CD14-positive monocyte (primary cell): ENCODE results near the gene COLEC11. TPM values are rescaled to one million over a fixed set of nuclear protein-coding genes. Genes with fewer than 3 reads are reported as not detected.

Source experiments
- DNase-seq, 3 donors: peaks; one replicate each; pipeline ENCODE4 v3.0.0-alpha.2; 2011 to 2022
- H2AFZ ChIP-seq: 2 replicates; pipeline ENCODE4 v1.6.0; 2012; ENCODE audit warnings: mild to moderate bottlenecking, low read depth, low read length, inconsistent platforms; ENCODE audit not compliant: insufficient read depth, poor library complexity, severe bottlenecking
- H3K27ac ChIP-seq, 2 donors: 1 replicate in 1 of 2; 2 replicates in 1 of 2; pipeline ENCODE4 v1.5.1; 2012 to 2013; ENCODE audit warnings: low read length in 2 of 2, control low read depth in 1 of 2, inconsistent platforms in 1 of 2, low read depth in 1 of 2, mild to moderate bottlenecking in 1 of 2
- H3K27me3 ChIP-seq, 2 donors: one replicate each; pipeline versions ENCODE4 v1.6.0 to v1.6.1; 2011 to 2013; ENCODE audit warnings: low read length in 2 of 2; ENCODE audit not compliant: control insufficient read depth in 2 of 2, insufficient read depth in 2 of 2
- H3K36me3 ChIP-seq, 2 donors: replicated peaks in 1 of 2; 1 replicate in 1 of 2; 2 replicates in 1 of 2; pipeline versions ENCODE4 v1.5.1 to v1.6.1; 2012 to 2013; ENCODE audit warnings: low read length in 2 of 2, control low read depth in 1 of 2, inconsistent platforms in 1 of 2, mild to moderate bottlenecking in 1 of 2; ENCODE audit not compliant: insufficient read depth in 2 of 2, control insufficient read depth in 1 of 2
- H3K4me1 ChIP-seq, 2 donors: 1 replicate in 1 of 2; 2 replicates in 1 of 2; pipeline versions ENCODE4 v1.5.1 to v1.6.1; 2012 to 2013; ENCODE audit warnings: low read length in 2 of 2, control low read depth in 1 of 2, inconsistent platforms in 1 of 2, mild to moderate bottlenecking in 1 of 2, moderate library complexity in 1 of 2; ENCODE audit not compliant: insufficient read depth in 2 of 2, control insufficient read depth in 1 of 2
- H3K4me2 ChIP-seq: replicated peaks from 2 replicates; pipeline ENCODE3; 2012; ENCODE audit warnings: low read length, moderate library complexity, mild to moderate bottlenecking; ENCODE audit not compliant: poor library complexity, severe bottlenecking; ENCODE audit errors: extremely low read depth
- H3K4me3 ChIP-seq, 3 experiments: fragments of 200-600 bp in 1 of 3; sonication (generic) in 1 of 3; replicated peaks in 1 of 3; 1 replicate in 2 of 3; 2 replicates in 1 of 3; pipeline ENCODE4 v1.5.1; 2011 to 2013; ENCODE audit warnings: low read length in 3 of 3, mild to moderate bottlenecking in 3 of 3, control low read depth in 2 of 3, low read depth in 2 of 3, inconsistent platforms in 1 of 3, moderate library complexity in 1 of 3
- H3K79me2 ChIP-seq: 2 replicates; pipeline ENCODE4 v1.6.0; 2012; ENCODE audit warnings: mild to moderate bottlenecking, control low read depth, inconsistent platforms, low read length, moderate library complexity; ENCODE audit not compliant: insufficient read depth
- H3K9ac ChIP-seq: 2 replicates; pipeline ENCODE4 v1.6.0; 2017; ENCODE audit warnings: low read length, mild to moderate bottlenecking; ENCODE audit not compliant: insufficient read depth, poor library complexity, severe bottlenecking
- H3K9me3 ChIP-seq, 2 donors: replicated peaks in 1 of 2; 1 replicate in 1 of 2; 2 replicates in 1 of 2; pipeline versions ENCODE4 v1.5.1 to v1.6.1; 2012 to 2013; ENCODE audit warnings: low read length in 2 of 2, control low read depth in 1 of 2; ENCODE audit not compliant: control insufficient read depth in 1 of 2, insufficient read depth in 1 of 2
- H4K20me1 ChIP-seq: 2 replicates; pipeline ENCODE4 v1.6.0; 2012; ENCODE audit warnings: mild to moderate bottlenecking, low read length, control low read depth, moderate library complexity; ENCODE audit not compliant: insufficient read depth
- H3K27ac Mint-ChIP-seq, 7 donors: one replicate each; pipeline ENCODE4 v1.8.0; 2020; ENCODE audit warnings: mild to moderate bottlenecking in 7 of 7, mixed read lengths in 7 of 7, moderate library complexity in 6 of 7, inconsistent platforms in 2 of 7
- H3K27me3 Mint-ChIP-seq, 3 donors: one replicate each; pipeline ENCODE4 v1.8.0; 2021 to 2022; ENCODE audit warnings: low read depth in 3 of 3, mild to moderate bottlenecking in 3 of 3, mixed read lengths in 3 of 3, moderate library complexity in 3 of 3, inconsistent platforms in 1 of 3
- H3K36me3 Mint-ChIP-seq, 2 donors: one replicate each; pipeline ENCODE4 v1.8.0; 2020; ENCODE audit warnings: mixed read lengths in 2 of 2, inconsistent platforms in 1 of 2, mild to moderate bottlenecking in 1 of 2
- H3K4me1 Mint-ChIP-seq: one replicate; pipeline ENCODE4 v1.8.0; 2020; ENCODE audit warnings: mild to moderate bottlenecking, mixed read lengths
- H3K4me3 Mint-ChIP-seq, 2 donors: one replicate each; pipeline ENCODE4 v1.8.0; 2020; ENCODE audit warnings: mild to moderate bottlenecking in 2 of 2, mixed read lengths in 2 of 2, moderate library complexity in 1 of 2
- H3K9me3 Mint-ChIP-seq, 7 donors: one replicate each; pipeline ENCODE4 v1.8.0; 2020 to 2022; ENCODE audit warnings: mixed read lengths in 7 of 7, mild to moderate bottlenecking in 6 of 7, moderate library complexity in 6 of 7, inconsistent platforms in 2 of 7
- CTCF ChIP-seq: fragments of 200-600 bp; IDR thresholded peaks from one replicate; pipeline ENCODE4 v1.8.0; 2022; ENCODE audit warnings: antibody characterized with exemption, mild to moderate bottlenecking
- WGBS: methylation state at CpG from one replicate; pipeline ENCODE4 v1.1.5; 2013; ENCODE audit warnings: missing lambda C conversion rate; ENCODE audit not compliant: insufficient coverage; 5-methylcytosine and 5-hydroxymethylcytosine counted together
- intact Hi-C, 2 donors: fragments of 100-400 bp; cut with micrococcal nuclease; formaldehyde crosslinking; loops; one replicate each; pipeline versions ENCODE4 v1.15.0 to v1.15.1; 2023
- polyA plus RNA-seq, 3 donors: library from polyadenylated mRNA; depleted of rRNA in 1 of 3; unstranded in 2 of 3; stranded (reverse) in 1 of 3; fragments of 300-500 nt in 2 of 3; fragments of >200 nt in 1 of 3; fragmentation: Illumina TruSeq in 2 of 3; gene quantifications; 1 replicate in 2 of 3; 2 replicates in 1 of 3; pipeline ENCODE4 v1.2.3, GENCODE V29; 2012 to 2021

The COLEC11 gene
- polyA plus RNA-seq, 3 donors = not detected

DNA sequence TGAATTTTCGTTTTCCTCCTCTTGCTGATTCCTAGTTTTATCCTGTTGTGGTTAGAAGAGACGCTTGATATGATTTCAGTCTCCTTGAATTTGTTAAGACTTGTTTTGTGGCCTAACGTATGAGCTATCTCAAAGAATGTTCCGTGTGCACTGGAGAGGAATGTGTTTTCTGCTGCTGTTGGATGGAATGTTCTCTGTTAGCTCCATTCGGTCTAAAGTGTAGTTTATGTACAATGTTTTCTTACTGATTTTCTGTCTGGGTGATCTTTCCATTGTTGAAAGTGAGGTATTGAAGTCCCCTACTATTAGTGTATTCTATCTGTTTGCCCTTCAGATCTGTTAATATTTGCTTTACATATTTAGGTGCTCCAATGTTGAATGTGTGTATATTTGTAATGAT, 25.9 kb downstream of the COLEC11 start:
- WGBS = 86% methylated on average over 2 of the region's 5 CpGs
- no peak for DNase-seq

DNA sequence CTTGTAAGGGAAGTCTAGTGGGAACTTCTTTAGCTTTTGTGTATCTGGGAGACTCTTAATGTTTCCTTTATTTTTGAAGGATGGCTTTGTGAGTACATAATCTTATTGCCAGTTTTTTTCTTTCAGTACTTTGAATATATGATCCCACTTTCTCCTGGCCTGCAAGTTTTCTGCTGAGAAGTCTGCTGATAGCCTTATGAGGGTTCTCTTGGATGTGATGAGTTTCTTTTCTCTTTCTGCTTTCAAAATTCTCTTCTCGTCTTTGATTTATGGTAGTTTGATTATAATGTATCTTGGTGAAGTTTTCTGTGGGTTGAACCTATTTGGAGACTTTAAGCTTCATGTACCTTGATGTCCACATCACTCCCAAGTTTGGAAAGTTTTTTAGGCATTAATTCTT, 28.1 kb downstream of the COLEC11 start:
- no peak for DNase-seq
- intact Hi-C loops = no loop called here
- no peaks in the 10 kb centered on the region for H3K36me3 ChIP-seq
- Mint-ChIP-seq H3K4me1 (no peaks in the 10 kb centered on the region), H3K27ac (no peak overlapping the region), H3K27me3 (peaks cover 0 to 6% (median 6%) of the 10 kb centered on the region in 3 donors), H3K36me3 (no peaks in the 10 kb centered on the region), H3K9me3 (peaks cover 0 to 6% (median 4%) of the 10 kb centered on the region in 7 donors), H3K4me3 (no peak overlapping the region)
- no peaks in the 10 kb centered on the region for H3K4me1 ChIP-seq
- no peak overlapping the region for H3K9ac ChIP-seq
- H4K20me1 ChIP-seq = no peaks in the 10 kb centered on the region
- no peak overlapping the region for H2AFZ ChIP-seq
- H3K27me3 ChIP-seq = no peaks in the 10 kb centered on the region
- no peak overlapping the region for H3K4me2 ChIP-seq
- no peaks in the 10 kb centered on the region for H3K79me2 ChIP-seq
- no CpG with 5 or more reads among the region's 1 CpG for WGBS
- no peak for TF ChIP-seq CTCF
- peaks cover 0 to 4% of the 10 kb centered on the region in 2 donors for H3K9me3 ChIP-seq
- H3K4me3 ChIP-seq = no peak overlapping the region
- no peak overlapping the region for H3K27ac ChIP-seq

More for the DNA sequence above, 25.9 kb downstream of the COLEC11 start:
- Mint-ChIP-seq H3K9me3 (peaks cover 10 to 19% (median 12%) of the 10 kb centered on the region in 7 donors), H3K36me3 (no peaks in the 10 kb centered on the region), H3K27me3 (peaks cover 0 to 6% (median 6%) of the 10 kb centered on the region in 3 donors), H3K4me1 (no peaks in the 10 kb centered on the region), H3K4me3 (no peak overlapping the region), H3K27ac (no peak overlapping the region)
- H2AFZ ChIP-seq = no peak overlapping the region
- no peak overlapping the region for H3K27ac ChIP-seq
- no peak overlapping the region for H3K4me2 ChIP-seq
- no peak for TF ChIP-seq CTCF
- no peaks in the 10 kb centered on the region for H3K36me3 ChIP-seq
- no peaks in the 10 kb centered on the region for H3K4me1 ChIP-seq
- H3K9me3 ChIP-seq = peaks cover 0 to 4% of the 10 kb centered on the region in 2 donors
- no peak overlapping the region for H3K9ac ChIP-seq
- H3K79me2 ChIP-seq = no peaks in the 10 kb centered on the region
- no peak overlapping the region for H3K4me3 ChIP-seq
- no peaks in the 10 kb centered on the region for H4K20me1 ChIP-seq
- intact Hi-C loops = no loop called here
- H3K27me3 ChIP-seq = no peaks in the 10 kb centered on the region
